Measurements from ENCODE around the gene DAW1. TPM values are rescaled to one million over a fixed set of nuclear protein-coding genes. Genes with fewer than 3 reads are reported as not detected.

The DAW1 gene
- polyA plus RNA-seq, 1 donor (not counting 4 experiments of a cell fraction or from before 2014, with no cell fraction given) = 0.24 TPM

- dilution Hi-C loops (cut with MboI; ENCODE audit: extremely low pct_ligation_motif_present, low sequenced_read_pairs) = no loop called here
- H3K4me1 ChIP-seq (ENCODE audit: control insufficient read depth, extremely low read depth, insufficient read depth, low read length) = peaks cover 45% of the 10 kb centered on the region
- peak; percentile 68 for DNase-seq (ENCODE audit: low read depth, low spot score)
- H4K20me1 ChIP-seq (ENCODE audit: control insufficient read depth, extremely low read depth, insufficient read depth, low read length) = no peaks in the 10 kb centered on the region
- H3K27me3 ChIP-seq (ENCODE audit: control insufficient read depth, extremely low read depth, insufficient read depth, low read length) = no peaks in the 10 kb centered on the region
- TF ChIP-seq CTCF (optimal IDR thresholded peaks at IDR 0.05 in 1 of 3, IDR thresholded peaks at IDR 0.05 in 1 of 3, conservative IDR thresholded peaks at IDR 0.05 in 1 of 3; ENCODE audit: extremely low read depth in 1 of 3, insufficient read depth in 2 of 3, low read length in 3 of 3) (no peak), EZH2 (IDR thresholded peaks at IDR 0.05; ENCODE audit: low read length) (no peak)
- H3K9me1 ChIP-seq (ENCODE audit: control insufficient read depth, extremely low read depth, insufficient read depth, low read length) = no peaks in the 10 kb centered on the region
- H3K9ac ChIP-seq (ENCODE audit: control insufficient read depth, extremely low read depth, insufficient read depth, low read length) = no peak overlapping the region
- H3K4me3 ChIP-seq (ENCODE audit: control insufficient read depth in 2 of 3, extremely low read depth in 1 of 3, insufficient read depth in 2 of 3, low read depth in 1 of 3, low read length in 3 of 3) = no peak overlapping the region
- H3K36me3 ChIP-seq (ENCODE audit: control insufficient read depth in 2 of 2, extremely low read depth in 1 of 2, insufficient read depth in 2 of 2, low read length in 2 of 2) = no peaks in the 10 kb centered on the region
- no peak overlapping the region for H3K27ac ChIP-seq (ENCODE audit: control insufficient read depth, insufficient read depth, low read length)
- H3K9me3 ChIP-seq (ENCODE audit: control insufficient read depth, low read depth, low read length) = no peaks in the 10 kb centered on the region
- peak overlapping the region; percentile 7 for H3K4me2 ChIP-seq (ENCODE audit: control insufficient read depth, extremely low read depth, insufficient read depth, low read depth, low read length)
- peak; percentile 74 for FAIRE-seq
- peak overlapping the region; percentile 59 for H2AFZ ChIP-seq (ENCODE audit: control insufficient read depth, low read length)
- H3K79me2 ChIP-seq (ENCODE audit: control insufficient read depth, insufficient read depth, low read length) = no peaks in the 10 kb centered on the region
Measured at GRCh38 chr2:227860221-227860641, 11.2 kb upstream of the DAW1 start.

GRCh38 chr2:227861011-227861410 lies 10.4 kb upstream of the DAW1 start:
- FAIRE-seq (peak; percentile 26), DNase-seq (ENCODE audit: low read depth, low spot score) (no peak)
- H2AFZ ChIP-seq (ENCODE audit: control insufficient read depth, low read length) = peak overlapping the region; percentile 59
- H3K27me3 ChIP-seq (ENCODE audit: control insufficient read depth, extremely low read depth, insufficient read depth, low read length) = no peaks in the 10 kb centered on the region
- no peak overlapping the region for H3K9ac ChIP-seq (ENCODE audit: control insufficient read depth, extremely low read depth, insufficient read depth, low read length)
- H3K9me3 ChIP-seq (ENCODE audit: control insufficient read depth, low read depth, low read length) = no peaks in the 10 kb centered on the region
- H3K79me2 ChIP-seq (ENCODE audit: control insufficient read depth, insufficient read depth, low read length) = no peaks in the 10 kb centered on the region
- dilution Hi-C loops (cut with MboI; ENCODE audit: extremely low pct_ligation_motif_present, low sequenced_read_pairs) = no loop called here
- H3K36me3 ChIP-seq (ENCODE audit: control insufficient read depth in 2 of 2, extremely low read depth in 1 of 2, insufficient read depth in 2 of 2, low read length in 2 of 2) = no peaks in the 10 kb centered on the region
- H3K9me1 ChIP-seq (ENCODE audit: control insufficient read depth, extremely low read depth, insufficient read depth, low read length) = no peaks in the 10 kb centered on the region
- H3K4me3 ChIP-seq (ENCODE audit: control insufficient read depth in 2 of 3, extremely low read depth in 1 of 3, insufficient read depth in 2 of 3, low read depth in 1 of 3, low read length in 3 of 3) = no peak overlapping the region
- peak overlapping the region; percentile 7 for H3K4me2 ChIP-seq (ENCODE audit: control insufficient read depth, extremely low read depth, insufficient read depth, low read depth, low read length)
- no peaks in the 10 kb centered on the region for H4K20me1 ChIP-seq (ENCODE audit: control insufficient read depth, extremely low read depth, insufficient read depth, low read length)
- peaks cover 37% of the 10 kb centered on the region for H3K4me1 ChIP-seq (ENCODE audit: control insufficient read depth, extremely low read depth, insufficient read depth, low read length)
- H3K27ac ChIP-seq (ENCODE audit: control insufficient read depth, insufficient read depth, low read length) = no peak overlapping the region
- TF ChIP-seq EZH2 (IDR thresholded peaks at IDR 0.05; ENCODE audit: low read length) (no peak), CTCF (optimal IDR thresholded peaks at IDR 0.05 in 1 of 3, IDR thresholded peaks at IDR 0.05 in 1 of 3, conservative IDR thresholded peaks at IDR 0.05 in 1 of 3; ENCODE audit: extremely low read depth in 1 of 3, insufficient read depth in 2 of 3, low read length in 3 of 3) (no peak)

Data from keratinocyte (primary cell).